ENCODE data around the gene CATSPER1. TPM values are rescaled to one million over a fixed set of nuclear protein-coding genes. Genes with fewer than 3 reads are reported as not detected.
A peak's percentile ranks its signal among the peaks of the same experiment; 100 is the strongest.

The CATSPER1 gene
- total RNA-seq, 5 donors from 2014 or later (not counting 1 experiment from before 2014, with no cell fraction given) = not detected

DNA sequence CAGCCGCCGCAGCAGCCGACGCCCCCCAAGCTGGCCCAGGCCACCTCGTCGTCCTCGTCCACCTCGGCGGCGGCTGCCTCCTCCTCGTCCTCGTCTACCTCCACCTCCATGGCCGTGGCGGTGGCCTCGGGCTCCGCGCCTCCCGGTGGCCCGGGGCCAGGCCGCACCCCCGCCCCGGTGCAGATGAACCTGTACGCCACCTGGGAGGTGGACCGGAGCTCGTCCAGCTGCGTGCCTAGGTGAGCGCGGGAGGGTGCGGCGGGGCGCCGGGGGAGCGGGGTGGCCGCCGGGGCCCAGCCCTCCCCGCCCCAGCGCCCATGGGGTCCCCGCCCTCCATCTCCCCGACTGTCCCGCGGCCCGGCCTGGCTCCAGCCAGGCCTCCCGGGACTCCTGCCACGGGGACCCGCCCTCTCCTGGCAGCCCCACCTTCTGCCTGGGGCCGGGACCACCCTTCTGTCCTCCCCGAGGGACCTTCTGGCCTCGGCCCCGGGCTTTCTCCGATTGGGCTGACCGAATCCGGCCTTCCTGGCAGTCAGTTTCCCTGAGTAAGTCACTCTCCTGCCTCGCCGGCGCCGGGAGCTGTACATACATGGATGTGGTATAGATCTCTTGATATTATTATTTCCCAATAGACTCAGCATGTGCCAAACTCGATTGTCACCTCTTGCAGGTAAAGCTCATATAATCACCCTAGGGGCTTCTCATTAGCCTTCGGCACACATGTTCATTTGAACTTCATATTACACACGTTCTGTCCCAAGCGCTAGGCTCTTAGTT lies 44.5 kb upstream of the CATSPER1 start:
- DNase-seq = peak in 9 of 35 experiments; percentile 10 to 44 (median 25)
- no peaks in the 10 kb centered on the region for H3K9me3 Mint-ChIP-seq
- peak; percentile 4 to 25 (median 14) for ATAC-seq (replicated peaks in 1 of 4)
- no peaks in the 10 kb centered on the region for H3K27me3 ChIP-seq (replicated peaks in 1 of 2; ENCODE audit: control insufficient read depth in 2 of 2, extremely low read depth in 1 of 2, insufficient read depth in 2 of 2, low read length in 1 of 2)
- H3K36me3 ChIP-seq (ENCODE audit: control insufficient read depth in 2 of 2, extremely low read depth in 1 of 2, insufficient read depth in 1 of 2, low read length in 1 of 2) = peaks cover 8 to 48% of the 10 kb centered on the region in 2 donors
- POLR2A ChIA-PET = interaction anchor here in 1 of 2 donors (0.8 kb wide), 1 partner anchor 11 kb away, joined by 3 read pairs; no protein-coding TSS in a partner anchor
- peak overlapping the region; percentile 91 to 97 for H3K27ac Mint-ChIP-seq
- H3K4me1 ChIP-seq (ENCODE audit: control insufficient read depth in 1 of 2, extremely low read depth in 1 of 2, insufficient read depth in 2 of 2, low read length in 2 of 2) = peaks cover 24 to 45% of the 10 kb centered on the region in 2 experiments
- peaks cover 63 to 79% (median 76%) of the 10 kb centered on the region in 3 donors for H3K4me1 Mint-ChIP-seq
- peak overlapping the region; percentile 81 to 91 for H3K4me3 ChIP-seq (ENCODE audit: control insufficient read depth in 1 of 2, extremely low read depth in 1 of 2, low read length in 1 of 2)
- peak overlapping the region; percentile 93 to 98 (median 97) for H3K4me3 Mint-ChIP-seq
- H3K9me3 ChIP-seq = no peaks in the 10 kb centered on the region
- CTCF ChIA-PET = interaction anchor here (1.0 to 4.9 kb wide), 5 partner anchors 8 to 45 kb away, joined by 3 to 36 read pairs (median 5); no protein-coding TSS in a partner anchor
- peak overlapping the region; percentile 42 for H3K27ac ChIP-seq (ENCODE audit: low read length)
- peaks cover 46% of the 10 kb centered on the region for H3K36me3 Mint-ChIP-seq
- 1% methylated on average over 43 of the region's 60 CpGs for WGBS (ENCODE audit: insufficient coverage)
- H3K27me3 Mint-ChIP-seq = no peaks in the 10 kb centered on the region

DNA sequence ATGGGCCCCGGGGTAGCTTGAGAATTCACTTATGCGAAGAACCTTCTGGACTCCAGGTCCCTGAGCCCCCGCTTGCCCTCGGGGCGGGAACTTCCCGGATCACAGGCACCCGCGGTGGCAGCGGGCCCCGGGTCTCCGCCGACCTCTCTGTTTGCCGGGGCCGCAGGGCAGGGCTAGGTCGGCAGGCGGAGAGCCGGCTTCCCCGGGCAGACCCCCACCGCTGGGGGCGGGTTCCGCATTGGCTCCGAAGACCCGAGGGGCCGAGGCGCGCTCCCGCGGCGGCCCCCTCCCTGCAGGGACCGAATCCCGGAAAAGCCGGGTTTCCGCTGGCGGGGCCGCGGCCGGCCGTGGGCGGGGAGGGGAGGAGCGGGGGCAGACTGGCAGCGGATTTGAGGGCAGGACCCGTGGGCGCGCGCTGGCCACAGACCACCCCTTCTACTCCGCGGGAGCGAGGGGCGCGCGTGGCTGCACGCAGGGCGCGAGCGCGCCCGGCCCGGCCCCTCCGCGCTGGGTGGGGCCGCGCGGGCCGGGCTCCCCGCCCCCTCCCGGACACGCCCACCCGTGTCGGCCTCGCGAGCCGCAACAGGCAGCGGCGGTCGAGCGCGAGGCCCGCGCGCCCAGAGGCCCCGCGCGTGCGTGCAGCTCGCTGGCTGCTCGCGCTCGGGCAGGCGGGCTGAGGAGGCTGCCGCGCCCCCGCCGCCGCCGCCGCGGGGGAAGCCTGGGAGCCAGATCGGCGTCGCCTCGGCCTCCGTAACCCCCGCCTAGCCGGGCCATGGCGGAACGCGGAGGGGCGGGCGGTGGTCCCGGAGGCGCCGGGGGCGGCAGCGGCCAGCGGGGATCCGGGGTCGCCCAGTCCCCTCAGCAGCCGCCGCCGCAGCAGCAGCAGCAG lies 43.7 kb upstream of the CATSPER1 start, which contains the start of gene PACS1:
Gene PACS1 (plus strand): TSS at position 558 of the 889 bp plus-strand sequence. CDS start 215 bp downstream, at position 773.
- POLR2A ChIA-PET = interaction anchor here (0.6 kb wide), 2 partner anchors 11 to 12 kb away, joined by 3 read pairs; no protein-coding TSS in a partner anchor
- Histone ChIP-seq H3K9me3 (no peaks in the 10 kb centered on the region), H3K4me1 (ENCODE audit: control insufficient read depth in 1 of 2, extremely low read depth in 1 of 2, insufficient read depth in 2 of 2, low read length in 2 of 2) (peaks cover 24 to 42% of the 10 kb centered on the region in 2 experiments), H3K4me3 (ENCODE audit: control insufficient read depth in 1 of 2, extremely low read depth in 1 of 2, low read length in 1 of 2) (peak within 1 kb of the TSS; percentile 81 to 91), H3K36me3 (ENCODE audit: control insufficient read depth in 2 of 2, extremely low read depth in 1 of 2, insufficient read depth in 1 of 2, low read length in 1 of 2) (peaks cover 5 to 49% of the 10 kb centered on the region in 2 donors), H3K27me3 (replicated peaks in 1 of 2; ENCODE audit: control insufficient read depth in 2 of 2, extremely low read depth in 1 of 2, insufficient read depth in 2 of 2, low read length in 1 of 2) (no peaks in the 10 kb centered on the region), H3K27ac (ENCODE audit: low read length) (peak within 1 kb of the TSS; percentile 81)
- H3K27ac Mint-ChIP-seq = peak within 1 kb of the TSS; percentile 97
- under 1% methylated on average over 120 of the region's 120 CpGs for WGBS (ENCODE audit: insufficient coverage)
- H3K27me3 Mint-ChIP-seq = no peaks in the 10 kb centered on the region
- peak within 1 kb of the TSS; percentile 93 to 98 (median 97) for H3K4me3 Mint-ChIP-seq
- CTCF ChIA-PET = interaction anchor here (0.6 to 4.9 kb wide), 13 partner anchors 9 to 1752 kb away, joined by 3 to 36 read pairs (median 5); no protein-coding TSS in a partner anchor
- H3K9me3 Mint-ChIP-seq = peaks cover 0 to 2% (median 0%) of the 10 kb centered on the region in 3 donors
- DNase-seq (peak; percentile 47 to 90 (median 67)), ATAC-seq (replicated peaks in 1 of 4) (peak; percentile 71 to 78 (median 74))
- peaks cover 59 to 75% (median 74%) of the 10 kb centered on the region in 3 donors for H3K4me1 Mint-ChIP-seq
- peaks cover 52% of the 10 kb centered on the region for H3K36me3 Mint-ChIP-seq

DNA sequence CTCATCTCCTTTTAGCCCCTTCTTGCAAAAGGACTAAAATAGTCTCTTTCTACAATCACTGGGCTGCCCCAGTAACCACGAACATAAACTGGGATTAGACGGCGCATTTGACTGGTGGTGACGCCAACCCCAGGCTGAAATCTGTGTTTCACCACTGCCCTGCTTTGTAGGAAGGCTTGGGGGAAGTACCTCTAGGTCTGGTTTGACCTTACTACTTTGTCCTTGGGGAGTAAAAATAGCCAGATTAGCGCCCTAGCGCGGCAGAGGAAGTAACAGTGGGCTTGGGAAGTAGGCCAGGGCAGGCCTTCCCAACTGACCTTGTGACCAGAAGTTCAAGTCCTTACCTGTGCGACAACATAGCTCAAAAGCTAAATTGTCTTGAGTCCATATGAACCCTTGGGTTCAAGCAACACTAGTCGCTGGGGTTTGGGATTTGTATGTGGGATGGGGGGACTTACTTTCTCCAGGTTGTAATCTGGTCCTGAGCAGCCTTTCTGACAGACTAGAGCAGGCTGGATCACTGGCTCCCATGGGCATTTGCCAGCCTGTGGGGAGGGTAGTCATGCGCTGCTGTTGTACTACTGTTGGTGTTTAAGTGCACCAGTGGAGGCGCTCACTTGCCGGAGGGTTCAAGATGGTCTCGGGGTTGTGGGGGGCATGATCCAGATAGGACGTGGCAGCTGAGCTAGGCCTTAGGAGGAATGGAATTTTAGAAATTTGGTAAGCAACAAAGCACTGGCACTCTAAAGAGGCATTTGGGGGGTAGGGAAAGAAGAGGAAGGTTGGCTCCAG lies 42.8 kb upstream of the CATSPER1 start:
- DNase-seq (peak in 17 of 35 experiments; percentile 13 to 52 (median 36)), ATAC-seq (replicated peaks in 1 of 4) (peak; percentile 1 to 22 (median 4))
- Mint-ChIP-seq H3K27ac (peak overlapping the region; percentile 94 to 97), H3K27me3 (no peaks in the 10 kb centered on the region), H3K4me3 (peak overlapping the region; percentile 85 to 87 (median 86)), H3K9me3 (peaks cover 0 to 2% (median 0%) of the 10 kb centered on the region in 3 donors), H3K36me3 (peaks cover 55% of the 10 kb centered on the region), H3K4me1 (peaks cover 54 to 74% (median 71%) of the 10 kb centered on the region in 3 donors)
- Histone ChIP-seq H3K36me3 (ENCODE audit: control insufficient read depth in 2 of 2, extremely low read depth in 1 of 2, insufficient read depth in 1 of 2, low read length in 1 of 2) (peaks cover 5 to 50% of the 10 kb centered on the region in 2 donors), H3K9me3 (no peaks in the 10 kb centered on the region), H3K27ac (ENCODE audit: low read length) (peak overlapping the region; percentile 81), H3K4me1 (ENCODE audit: control insufficient read depth in 1 of 2, extremely low read depth in 1 of 2, insufficient read depth in 2 of 2, low read length in 2 of 2) (peaks cover 22 to 40% of the 10 kb centered on the region in 2 experiments), H3K4me3 (ENCODE audit: control insufficient read depth in 1 of 2, extremely low read depth in 1 of 2, low read length in 1 of 2) (peak overlapping the region; percentile 20 to 37), H3K27me3 (replicated peaks in 1 of 2; ENCODE audit: control insufficient read depth in 2 of 2, extremely low read depth in 1 of 2, insufficient read depth in 2 of 2, low read length in 1 of 2) (no peaks in the 10 kb centered on the region)
- WGBS (ENCODE audit: insufficient coverage) = 49% methylated on average over 10 of the region's 14 CpGs
- POLR2A ChIA-PET = interaction anchor here (0.6 to 1.2 kb wide), 3 partner anchors 12 to 66 kb away, joined by 3 to 4 read pairs (median 3); no protein-coding TSS in a partner anchor
- CTCF ChIA-PET = interaction anchor here (0.6 to 4.9 kb wide), 21 partner anchors 11 to 1751 kb away, joined by 3 to 36 read pairs (median 4); partner anchors contain the start of gene SF3B2 (in 1 of the 2)

DNA sequence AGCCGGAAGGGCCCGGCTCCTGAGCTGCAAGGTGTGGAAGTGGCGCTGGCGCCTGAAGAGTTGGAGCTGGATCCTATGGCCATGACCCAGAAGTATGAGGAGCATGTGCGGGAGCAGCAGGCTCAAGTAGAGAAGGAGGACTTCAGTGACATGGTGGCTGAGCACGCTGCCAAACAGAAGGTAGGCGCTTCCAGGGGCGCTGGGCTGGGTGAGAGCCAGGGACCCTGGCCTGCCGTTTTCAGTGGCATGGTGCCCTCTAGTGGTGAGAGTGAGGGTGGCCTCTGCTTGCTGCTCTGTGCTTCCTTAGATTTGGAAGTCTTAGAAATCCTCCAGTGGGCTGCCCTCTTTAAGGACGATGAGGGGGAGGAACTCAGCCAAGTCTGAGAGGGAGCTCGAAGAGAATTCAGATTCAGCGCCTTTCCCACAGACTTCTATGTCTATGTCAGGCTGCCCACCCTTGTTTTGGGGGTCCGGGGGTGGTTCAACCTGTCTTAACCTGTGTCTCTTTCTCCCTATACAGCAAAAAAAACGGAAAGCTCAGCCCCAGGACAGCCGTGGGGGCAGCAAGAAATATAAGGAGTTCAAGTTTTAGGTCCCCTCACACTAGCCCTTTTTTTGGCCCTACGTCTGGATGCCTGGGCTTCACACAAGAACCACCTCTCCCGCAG lies 42.0 kb upstream of the CATSPER1 start:
- Mint-ChIP-seq H3K27ac (peak overlapping the region; percentile 94 to 97), H3K9me3 (peaks cover 0 to 2% (median 0%) of the 10 kb centered on the region in 3 donors), H3K27me3 (no peaks in the 10 kb centered on the region), H3K4me1 (peaks cover 52 to 73% (median 72%) of the 10 kb centered on the region in 3 donors), H3K4me3 (peak overlapping the region; percentile 85 to 87 (median 86)), H3K36me3 (peaks cover 60% of the 10 kb centered on the region)
- no peaks in the 10 kb centered on the region for H3K9me3 ChIP-seq
- no peaks in the 10 kb centered on the region for H3K27me3 ChIP-seq (replicated peaks in 1 of 2; ENCODE audit: control insufficient read depth in 2 of 2, extremely low read depth in 1 of 2, insufficient read depth in 2 of 2, low read length in 1 of 2)
- ATAC-seq (replicated peaks in 1 of 4) (peak in 1 of 4 experiments; percentile 30), DNase-seq (peak; percentile 49 to 88 (median 70))
- H3K4me3 ChIP-seq (ENCODE audit: control insufficient read depth in 1 of 2, extremely low read depth in 1 of 2, low read length in 1 of 2) = no peak overlapping the region
- H3K4me1 ChIP-seq (ENCODE audit: control insufficient read depth in 1 of 2, extremely low read depth in 1 of 2, insufficient read depth in 2 of 2, low read length in 2 of 2) = peaks cover 18 to 39% of the 10 kb centered on the region in 2 experiments
- CTCF ChIA-PET = interaction anchor here (0.6 to 4.9 kb wide), 19 partner anchors 12 to 68 kb away, joined by 3 to 36 read pairs (median 4); partner anchors contain the start of gene SF3B2 (in 1 of the 2)
- peaks cover 12 to 52% of the 10 kb centered on the region in 2 donors for H3K36me3 ChIP-seq (ENCODE audit: control insufficient read depth in 2 of 2, extremely low read depth in 1 of 2, insufficient read depth in 1 of 2, low read length in 1 of 2)
- POLR2A ChIA-PET = interaction anchor here (0.5 to 1.2 kb wide), 3 partner anchors 67 to 602 kb away, joined by 3 to 4 read pairs (median 3); no protein-coding TSS in a partner anchor
- WGBS (ENCODE audit: insufficient coverage) = 61% methylated on average over 9 of the region's 17 CpGs
- H3K27ac ChIP-seq (ENCODE audit: low read length) = peak overlapping the region; percentile 81

DNA sequence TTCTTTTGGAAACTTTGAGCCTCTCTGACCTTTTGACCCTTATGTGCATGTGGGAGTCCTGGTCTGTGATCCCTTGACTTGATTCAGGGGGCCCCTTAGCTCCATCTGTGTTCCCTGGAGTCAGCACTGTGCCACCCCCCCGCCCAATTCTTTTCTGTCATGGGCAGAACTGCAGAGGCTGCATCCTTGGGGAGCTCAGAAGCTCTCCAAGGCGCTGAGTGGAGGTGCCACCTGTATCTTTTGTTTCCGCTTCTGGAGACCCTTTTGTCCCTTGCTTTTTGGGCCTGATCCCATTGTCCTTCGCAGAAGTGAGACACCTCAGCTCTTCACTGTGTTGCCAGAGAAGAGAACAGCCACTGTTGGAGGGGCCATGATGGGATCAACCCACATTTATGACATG lies 41.4 kb upstream of the CATSPER1 start:
- Mint-ChIP-seq H3K4me3 (peak overlapping the region in 1 of 3 donors; percentile 86), H3K4me1 (peaks cover 50 to 70% (median 68%) of the 10 kb centered on the region in 3 donors), H3K36me3 (peaks cover 60% of the 10 kb centered on the region), H3K27me3 (no peaks in the 10 kb centered on the region), H3K27ac (peak overlapping the region; percentile 94 to 97), H3K9me3 (peaks cover 0 to 2% (median 0%) of the 10 kb centered on the region in 3 donors)
- H3K9me3 ChIP-seq = no peaks in the 10 kb centered on the region
- H3K36me3 ChIP-seq (ENCODE audit: control insufficient read depth in 2 of 2, extremely low read depth in 1 of 2, insufficient read depth in 1 of 2, low read length in 1 of 2) = peaks cover 12 to 56% of the 10 kb centered on the region in 2 donors
- no peak for DNase-seq
- H3K4me3 ChIP-seq (ENCODE audit: control insufficient read depth in 1 of 2, extremely low read depth in 1 of 2, low read length in 1 of 2) = no peak overlapping the region
- ChIA-PET POLR2A (interaction anchor here (0.5 to 1.2 kb wide), 2 partner anchors 67 to 603 kb away, joined by 3 to 4 read pairs; no protein-coding TSS in a partner anchor), CTCF (interaction anchor here (1.1 to 4.9 kb wide), 7 partner anchors 12 to 68 kb away, joined by 3 to 36 read pairs (median 8); no protein-coding TSS in a partner anchor)
- H3K4me1 ChIP-seq (ENCODE audit: control insufficient read depth in 1 of 2, extremely low read depth in 1 of 2, insufficient read depth in 2 of 2, low read length in 2 of 2) = peaks cover 13 to 32% of the 10 kb centered on the region in 2 experiments
- no peaks in the 10 kb centered on the region for H3K27me3 ChIP-seq (replicated peaks in 1 of 2; ENCODE audit: control insufficient read depth in 2 of 2, extremely low read depth in 1 of 2, insufficient read depth in 2 of 2, low read length in 1 of 2)
- ATAC-seq (replicated peaks in 1 of 4) = no peak
- WGBS (ENCODE audit: insufficient coverage) = 100% methylated on average over 4 of the region's 4 CpGs
- no peak overlapping the region for H3K27ac ChIP-seq (ENCODE audit: low read length)

Measured in T-cell (primary cell).